ENCODE measurements around the gene RAP1GDS1.
"Not testable (repeated sequence)": the region's sequence is repeated elsewhere in the genome, so short reads cannot be mapped to it uniquely, and the experiment has no call there.

RAP1GDS1 gene

DNA sequence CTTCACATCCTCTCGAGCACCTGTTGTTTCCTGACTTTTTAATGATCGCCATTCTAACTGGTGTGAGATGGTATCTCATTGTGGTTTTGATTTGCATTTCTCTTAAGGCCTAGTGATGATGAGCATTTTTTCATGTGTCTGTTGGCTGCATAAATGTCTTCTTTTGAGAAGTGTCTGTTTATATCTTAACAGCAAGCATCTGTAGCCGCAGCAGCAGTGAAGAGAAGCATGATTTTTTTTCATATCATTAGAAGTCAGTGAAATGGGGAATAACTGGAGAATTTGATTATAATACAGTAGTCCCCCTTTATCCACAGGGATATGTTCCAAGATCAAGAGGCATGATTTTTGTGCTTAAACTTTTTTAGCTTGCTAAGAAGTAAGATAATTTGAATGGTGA lies 27.5 kb downstream of the RAP1GDS1 start:
- H3K27ac ChIP-seq (ENCODE audit: low read depth, low read length); H2AFZ ChIP-seq (ENCODE audit: low read length, unreplicated experiment); H3K27me3 ChIP-seq (ENCODE audit: insufficient read depth, low read length); H3K4me3 ChIP-seq (ENCODE audit: low read depth, low read length); H3K36me3 ChIP-seq (ENCODE audit: insufficient read depth, low read length): not testable (repeated sequence)
- Histone ChIP-seq H3K4me1 (ENCODE audit: control insufficient read depth, insufficient read depth, low read length, unreplicated experiment) (peaks cover 28% of the 10 kb centered on the region), H3K79me2 (ENCODE audit: control insufficient read depth, insufficient read depth, low read length, unreplicated experiment) (peaks cover 67% of the 10 kb centered on the region)

DNA sequence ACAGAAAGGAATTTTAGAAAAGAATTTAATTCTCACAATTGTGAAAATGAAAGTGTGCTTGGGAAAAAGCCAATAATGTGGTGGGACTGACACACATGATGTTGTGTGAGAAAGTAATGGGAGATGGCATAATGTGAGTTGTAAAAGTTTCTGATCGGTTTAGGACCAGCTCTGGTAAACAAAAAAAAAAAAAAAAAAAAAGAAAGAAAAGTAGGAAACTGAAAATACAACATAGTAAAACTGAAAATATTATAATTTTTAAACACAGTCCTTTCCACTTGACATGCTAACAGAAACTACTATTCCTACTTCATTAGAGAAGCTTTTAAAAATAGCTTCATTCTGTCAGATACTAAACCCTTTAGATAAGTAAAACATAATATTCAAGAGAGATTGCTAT lies 28.2 kb downstream of the RAP1GDS1 start:
- Histone ChIP-seq H3K4me3 (ENCODE audit: low read depth, low read length) (no peak overlapping the region), H3K36me3 (ENCODE audit: insufficient read depth, low read length) (peaks cover 2% of the 10 kb centered on the region; the same call in 1 of the 2 replicates), H3K4me1 (ENCODE audit: control insufficient read depth, insufficient read depth, low read length, unreplicated experiment) (peaks cover 27% of the 10 kb centered on the region), H3K27ac (ENCODE audit: low read depth, low read length) (no peak overlapping the region), H2AFZ (ENCODE audit: low read length, unreplicated experiment) (no peak overlapping the region), H3K79me2 (ENCODE audit: control insufficient read depth, insufficient read depth, low read length, unreplicated experiment) (peaks cover 61% of the 10 kb centered on the region), H3K27me3 (ENCODE audit: insufficient read depth, low read length) (no peaks in the 10 kb centered on the region)

DNA sequence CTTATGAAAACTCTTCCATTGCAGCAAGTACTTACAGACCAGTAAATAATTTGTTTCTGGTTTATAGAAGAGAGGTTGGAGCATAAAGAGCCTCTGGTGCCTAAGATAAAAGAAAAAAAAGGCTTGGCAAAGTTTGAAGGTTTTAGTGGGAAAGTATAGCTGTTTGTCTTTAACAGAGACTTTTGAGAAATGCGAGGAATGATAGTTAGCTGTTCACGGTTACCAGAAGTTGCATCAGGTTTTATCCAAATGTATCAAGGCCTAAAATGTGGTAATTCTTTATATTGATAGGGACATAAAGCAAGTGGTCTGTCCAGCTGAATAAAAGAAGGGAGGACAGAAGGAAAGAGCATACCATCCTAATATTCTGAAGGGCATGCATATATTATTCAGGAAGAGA lies 29.3 kb downstream of the RAP1GDS1 start:
- Histone ChIP-seq H3K27me3 (ENCODE audit: insufficient read depth, low read length) (no peaks in the 10 kb centered on the region), H2AFZ (ENCODE audit: low read length, unreplicated experiment) (no peak overlapping the region), H3K79me2 (ENCODE audit: control insufficient read depth, insufficient read depth, low read length, unreplicated experiment) (peaks cover 49% of the 10 kb centered on the region), H3K4me1 (ENCODE audit: control insufficient read depth, insufficient read depth, low read length, unreplicated experiment) (peaks cover 16% of the 10 kb centered on the region), H3K36me3 (ENCODE audit: insufficient read depth, low read length) (peaks cover 2% of the 10 kb centered on the region; the same call in 1 of the 2 replicates), H3K27ac (ENCODE audit: low read depth, low read length) (peak overlapping the region; percentile 22; the same call in 1 of the 2 replicates), H3K4me3 (ENCODE audit: low read depth, low read length) (no peak overlapping the region)

DNA sequence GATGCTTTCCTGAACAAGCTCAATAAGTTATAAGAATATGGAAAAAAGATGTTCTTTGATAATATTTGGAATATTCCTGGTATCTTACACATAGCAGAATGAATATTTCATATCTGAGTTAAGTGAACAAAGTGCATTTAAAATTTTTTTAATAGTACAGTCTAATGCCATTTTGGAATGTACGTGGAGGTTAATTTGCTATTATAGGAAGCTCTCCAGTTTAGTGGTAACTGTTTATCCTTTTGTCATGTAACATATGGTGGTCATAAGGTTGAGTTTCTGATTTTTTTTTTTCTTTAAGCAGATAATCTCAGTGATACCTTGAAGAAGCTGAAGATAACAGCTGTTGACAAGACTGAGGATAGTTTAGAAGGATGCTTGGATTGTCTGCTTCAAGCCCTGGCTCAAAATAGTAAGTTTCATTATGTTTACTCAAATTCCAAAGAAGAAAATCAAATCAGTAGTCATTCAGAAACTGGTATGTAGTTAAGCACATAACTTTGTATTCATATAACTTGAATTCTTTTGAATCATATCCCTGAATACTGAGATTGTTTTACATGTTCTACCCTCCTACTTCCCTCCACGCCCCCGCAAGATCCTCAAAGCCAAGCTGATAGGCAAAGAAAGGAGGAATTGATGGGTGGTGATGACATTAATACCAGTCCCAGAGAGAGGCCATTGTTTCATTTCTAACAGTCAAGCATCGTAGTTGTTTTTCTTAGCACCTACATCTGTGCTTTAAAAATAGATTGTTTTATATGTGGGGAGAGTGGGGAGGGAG lies 32.1 kb downstream of the RAP1GDS1 start:
- Histone ChIP-seq H3K4me1 (ENCODE audit: control insufficient read depth, insufficient read depth, low read length, unreplicated experiment) (peaks cover 16% of the 10 kb centered on the region), H3K79me2 (ENCODE audit: control insufficient read depth, insufficient read depth, low read length, unreplicated experiment) (peaks cover 33% of the 10 kb centered on the region), H3K27me3 (ENCODE audit: insufficient read depth, low read length) (no peaks in the 10 kb centered on the region), H3K36me3 (ENCODE audit: insufficient read depth, low read length) (peaks cover 10% of the 10 kb centered on the region), H2AFZ (ENCODE audit: low read length, unreplicated experiment) (no peak overlapping the region), H3K4me3 (ENCODE audit: low read depth, low read length) (no peak overlapping the region), H3K27ac (ENCODE audit: low read depth, low read length) (peak overlapping the region; percentile 20)

DNA sequence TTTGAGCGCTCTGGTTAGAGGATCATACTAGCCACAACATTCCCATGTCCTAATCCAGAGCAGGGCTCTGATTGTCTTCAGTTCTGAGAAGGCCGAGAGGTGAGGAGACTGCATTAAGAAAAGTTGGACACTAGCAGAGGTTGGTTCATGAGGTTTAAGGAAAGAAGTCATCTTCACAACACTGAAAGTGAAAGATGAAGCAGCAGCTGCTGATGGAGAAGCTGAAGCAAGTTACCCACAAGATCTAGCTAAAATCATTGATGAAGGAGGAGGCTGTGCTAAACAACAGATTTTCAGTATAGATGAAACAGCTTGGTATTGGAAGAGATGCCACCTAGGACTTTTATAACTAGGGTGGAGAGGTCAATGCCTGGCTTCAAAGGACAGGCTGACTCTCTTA lies 36.8 kb downstream of the RAP1GDS1 start:
- no peak overlapping the region for H3K27ac ChIP-seq (ENCODE audit: low read depth, low read length)
- no peak overlapping the region for H2AFZ ChIP-seq (ENCODE audit: low read length, unreplicated experiment)
- peaks cover 5% of the 10 kb centered on the region for H3K79me2 ChIP-seq (ENCODE audit: control insufficient read depth, insufficient read depth, low read length, unreplicated experiment)
- H3K36me3 ChIP-seq (ENCODE audit: insufficient read depth, low read length): peaks cover 23% of the 10 kb centered on the region
- peaks cover 6% of the 10 kb centered on the region for H3K4me1 ChIP-seq (ENCODE audit: control insufficient read depth, insufficient read depth, low read length, unreplicated experiment)
- no peaks in the 10 kb centered on the region for H3K27me3 ChIP-seq (ENCODE audit: insufficient read depth, low read length)
- no peak overlapping the region for H3K4me3 ChIP-seq (ENCODE audit: low read depth, low read length)

DNA sequence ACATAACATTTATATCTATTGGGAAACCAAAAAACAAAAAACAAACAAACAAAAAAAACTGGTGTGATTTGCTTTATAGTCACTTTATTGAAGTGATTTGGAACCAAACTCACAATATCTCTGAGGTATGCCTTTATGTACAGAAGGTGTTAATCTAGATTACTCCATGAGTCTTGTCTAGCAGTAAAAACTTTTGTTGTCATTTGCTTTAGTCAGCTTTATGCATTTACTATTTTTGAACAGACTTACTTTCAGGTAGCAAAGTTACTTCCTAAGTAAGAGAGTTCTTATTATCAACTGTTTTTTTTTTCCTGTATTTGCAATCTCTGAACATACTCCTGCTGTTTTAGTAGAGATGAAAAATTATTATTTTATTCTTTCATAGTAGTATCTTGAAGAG lies 39.5 kb downstream of the RAP1GDS1 start:
- Histone ChIP-seq H3K36me3 (ENCODE audit: insufficient read depth, low read length) (peaks cover 20% of the 10 kb centered on the region), H3K27me3 (ENCODE audit: insufficient read depth, low read length) (no peaks in the 10 kb centered on the region), H3K79me2 (ENCODE audit: control insufficient read depth, insufficient read depth, low read length, unreplicated experiment) (peaks cover 10% of the 10 kb centered on the region), H2AFZ (ENCODE audit: low read length, unreplicated experiment) (no peak overlapping the region), H3K4me1 (ENCODE audit: control insufficient read depth, insufficient read depth, low read length, unreplicated experiment) (no peaks in the 10 kb centered on the region), H3K4me3 (ENCODE audit: low read depth, low read length) (no peak overlapping the region), H3K27ac (ENCODE audit: low read depth, low read length) (no peak overlapping the region)

DNA sequence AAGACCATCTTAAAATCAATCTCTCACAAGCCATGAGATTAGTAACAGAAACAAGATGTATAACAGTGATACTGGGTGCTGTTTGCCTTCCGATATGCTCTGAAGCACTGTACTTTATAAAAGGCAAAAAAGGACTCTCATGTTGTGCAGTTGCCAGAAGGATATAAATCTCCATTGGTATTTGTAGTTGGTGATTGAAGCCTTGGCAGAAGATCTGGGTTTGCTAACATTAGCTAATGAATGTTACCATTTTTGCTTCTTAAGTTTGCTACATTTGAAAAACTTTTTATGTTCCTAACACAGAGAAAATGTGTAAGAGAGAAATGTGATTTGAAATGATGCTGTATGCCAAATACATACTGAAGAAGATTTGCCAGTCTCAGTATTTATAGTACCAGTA lies 44.4 kb downstream of the RAP1GDS1 start:
- H3K27ac ChIP-seq (ENCODE audit: low read depth, low read length): no peak overlapping the region
- peaks cover 12% of the 10 kb centered on the region for H3K36me3 ChIP-seq (ENCODE audit: insufficient read depth, low read length)
- H2AFZ ChIP-seq (ENCODE audit: low read length, unreplicated experiment): no peak overlapping the region
- H3K79me2 ChIP-seq (ENCODE audit: control insufficient read depth, insufficient read depth, low read length, unreplicated experiment): peaks cover 14% of the 10 kb centered on the region
- peaks cover 4% of the 10 kb centered on the region for H3K4me1 ChIP-seq (ENCODE audit: control insufficient read depth, insufficient read depth, low read length, unreplicated experiment)
- no peaks in the 10 kb centered on the region for H3K27me3 ChIP-seq (ENCODE audit: insufficient read depth, low read length)
- H3K4me3 ChIP-seq (ENCODE audit: low read depth, low read length): no peak overlapping the region

DNA sequence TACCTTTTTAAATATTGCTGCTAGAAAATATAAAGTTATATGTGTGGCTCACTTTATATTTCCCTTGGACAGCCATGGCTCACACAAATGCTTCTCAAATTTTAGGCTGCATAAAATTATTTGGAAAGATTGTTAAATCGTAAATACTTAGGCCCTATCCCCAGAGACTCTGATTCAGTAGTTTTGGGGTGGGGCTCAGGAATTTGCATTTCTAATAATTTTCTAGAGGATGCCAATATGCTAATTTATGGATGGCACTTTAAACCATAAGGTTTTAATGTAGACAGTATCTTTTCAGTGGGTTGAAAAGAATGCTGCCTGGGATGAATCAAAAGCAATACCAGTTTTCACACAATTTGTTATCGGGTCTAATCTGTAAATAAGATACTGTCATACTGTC lies 49.7 kb downstream of the RAP1GDS1 start:
- Histone ChIP-seq H3K27me3 (ENCODE audit: insufficient read depth, low read length) (no peaks in the 10 kb centered on the region), H3K4me3 (ENCODE audit: low read depth, low read length) (no peak overlapping the region), H3K36me3 (ENCODE audit: insufficient read depth, low read length) (0 out of 2 replicates have a peak, but pooled peaks cover 4% of the 10 kb centered on the region), H3K4me1 (ENCODE audit: control insufficient read depth, insufficient read depth, low read length, unreplicated experiment) (peaks cover 14% of the 10 kb centered on the region), H3K27ac (ENCODE audit: low read depth, low read length) (no peak overlapping the region), H3K79me2 (ENCODE audit: control insufficient read depth, insufficient read depth, low read length, unreplicated experiment) (peaks cover 8% of the 10 kb centered on the region), H2AFZ (ENCODE audit: low read length, unreplicated experiment) (no peak overlapping the region)

DNA sequence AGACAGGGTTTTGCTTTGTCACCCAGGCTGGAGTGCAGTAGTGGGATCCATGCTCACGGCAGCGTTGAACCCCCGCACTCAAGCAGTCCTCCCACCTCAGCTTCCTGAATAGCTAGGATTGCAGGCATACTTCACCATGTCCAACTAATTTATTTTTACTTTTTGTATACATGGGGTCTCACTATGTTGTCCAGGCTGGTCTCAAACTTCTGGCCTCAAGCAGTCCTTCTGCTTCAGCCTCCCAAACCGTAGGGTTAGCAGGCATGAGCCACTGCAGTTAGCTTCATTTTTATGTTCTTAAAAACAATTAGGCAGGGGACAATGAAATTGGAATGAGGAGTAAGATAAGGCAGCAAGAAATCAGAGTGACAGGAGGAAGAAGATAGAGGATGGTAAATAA lies 50.5 kb downstream of the RAP1GDS1 start:
- H3K27ac ChIP-seq (ENCODE audit: low read depth, low read length): no peak overlapping the region
- peaks cover 10% of the 10 kb centered on the region for H3K79me2 ChIP-seq (ENCODE audit: control insufficient read depth, insufficient read depth, low read length, unreplicated experiment)
- no peak overlapping the region for H3K4me3 ChIP-seq (ENCODE audit: low read depth, low read length)

DNA sequence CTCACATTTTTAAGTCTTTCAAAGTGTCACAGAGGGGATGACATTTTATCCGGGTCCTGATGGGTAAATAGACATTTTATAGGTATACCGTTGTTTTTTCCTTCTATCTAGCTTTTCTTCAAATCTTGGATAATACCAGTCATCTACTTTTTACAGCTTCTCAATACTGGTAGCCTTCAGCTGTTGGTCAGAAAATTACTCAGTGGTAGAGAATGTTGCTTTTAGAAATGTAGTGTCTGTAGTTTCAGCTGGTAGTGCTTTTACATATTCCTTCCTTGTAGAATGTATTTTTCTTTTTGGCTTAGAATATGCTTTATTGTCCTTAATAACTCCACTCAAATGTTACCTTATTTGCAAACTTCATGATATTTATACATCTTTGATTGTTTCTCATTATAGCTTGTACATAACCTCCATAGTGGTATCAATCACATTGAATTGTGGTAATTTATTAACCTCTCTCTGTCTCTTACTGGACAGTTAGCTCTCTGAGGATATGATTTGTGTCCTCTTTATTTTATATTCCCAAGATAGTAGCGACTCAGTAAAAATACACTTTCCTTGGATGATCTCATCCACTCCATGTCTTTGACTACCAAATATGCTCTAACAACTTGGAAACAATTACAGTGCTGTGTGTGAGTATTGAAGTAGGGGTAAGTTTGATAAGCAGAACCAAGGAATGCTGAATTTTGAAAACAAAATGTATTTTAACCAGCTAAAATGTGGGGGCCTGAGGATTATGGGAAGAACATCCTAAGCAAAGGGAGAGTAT lies 53.8 kb downstream of the RAP1GDS1 start:
- Histone ChIP-seq H3K4me1 (ENCODE audit: control insufficient read depth, insufficient read depth, low read length, unreplicated experiment) (peaks cover 14% of the 10 kb centered on the region), H3K27ac (ENCODE audit: low read depth, low read length) (no peak overlapping the region), H3K79me2 (ENCODE audit: control insufficient read depth, insufficient read depth, low read length, unreplicated experiment) (peaks cover 23% of the 10 kb centered on the region), H3K36me3 (ENCODE audit: insufficient read depth, low read length) (peaks cover 17% of the 10 kb centered on the region; the same call in 1 of the 2 replicates), H2AFZ (ENCODE audit: low read length, unreplicated experiment) (no peak overlapping the region), H3K27me3 (ENCODE audit: insufficient read depth, low read length) (no peaks in the 10 kb centered on the region), H3K4me3 (ENCODE audit: low read depth, low read length) (no peak overlapping the region)

More for the DNA sequence above, 50.5 kb downstream of the RAP1GDS1 start:
- Histone ChIP-seq H3K36me3 (ENCODE audit: insufficient read depth, low read length) (0 out of 2 replicates have a peak, but pooled peaks cover 4% of the 10 kb centered on the region), H3K4me1 (ENCODE audit: control insufficient read depth, insufficient read depth, low read length, unreplicated experiment) (peaks cover 14% of the 10 kb centered on the region), H2AFZ (ENCODE audit: low read length, unreplicated experiment) (no peak overlapping the region), H3K27me3 (ENCODE audit: insufficient read depth, low read length) (no peaks in the 10 kb centered on the region)
